GM19397 (cell line): Measurements from ENCODE around the gene DRAXIN.
"Not testable (repeated sequence)": the region's sequence is repeated elsewhere in the genome, so short reads cannot be mapped to it uniquely, and the experiment has no call there.

ENCODE experiments used
- ATAC-seq: cut with Tn5 transposase; IDR thresholded peaks from one replicate; pipeline ENCODE4 v1.9.1; 2021; ENCODE audit warnings: mild to moderate bottlenecking, moderate library complexity; ENCODE audit not compliant: unreplicated experiment

DRAXIN gene, protein sequence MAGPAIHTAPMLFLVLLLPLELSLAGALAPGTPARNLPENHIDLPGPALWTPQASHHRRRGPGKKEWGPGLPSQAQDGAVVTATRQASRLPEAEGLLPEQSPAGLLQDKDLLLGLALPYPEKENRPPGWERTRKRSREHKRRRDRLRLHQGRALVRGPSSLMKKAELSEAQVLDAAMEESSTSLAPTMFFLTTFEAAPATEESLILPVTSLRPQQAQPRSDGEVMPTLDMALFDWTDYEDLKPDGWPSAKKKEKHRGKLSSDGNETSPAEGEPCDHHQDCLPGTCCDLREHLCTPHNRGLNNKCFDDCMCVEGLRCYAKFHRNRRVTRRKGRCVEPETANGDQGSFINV

DNA sequence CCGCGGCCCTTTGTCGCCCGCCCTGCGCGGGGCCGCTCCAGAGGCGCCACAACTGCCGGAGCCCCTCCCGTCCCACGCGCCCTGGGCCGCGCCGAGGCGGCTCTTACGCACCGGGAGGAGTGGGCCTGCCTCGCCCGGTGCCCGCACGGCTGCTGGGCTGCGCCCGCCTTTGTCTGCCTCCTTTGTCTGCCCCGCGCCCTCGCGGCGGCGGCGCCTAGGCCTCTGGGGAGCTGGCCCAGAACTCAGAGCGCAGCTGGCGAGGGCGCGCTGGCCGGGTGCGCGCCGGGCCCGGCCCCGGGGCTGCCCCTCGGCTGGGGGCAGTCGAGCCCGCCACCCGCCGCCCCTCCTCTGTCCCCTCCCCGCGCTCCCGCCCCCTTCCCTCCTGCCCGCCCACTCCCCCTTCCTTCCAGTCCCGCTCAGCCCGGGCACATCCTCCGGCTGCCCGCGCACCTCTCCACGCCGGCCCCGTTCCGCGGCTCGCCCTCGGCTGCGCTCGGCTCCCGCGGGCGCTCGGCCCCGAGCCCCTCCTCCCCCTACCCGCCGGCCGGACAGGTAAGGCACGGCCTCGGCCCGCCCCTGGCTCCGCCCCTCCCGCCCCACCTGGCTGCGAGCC lies at the start of gene DRAXIN:
TSS of gene DRAXIN (plus strand) at position 409 of the 613 bp plus-strand sequence. CDS start 14,549 bp downstream, outside the sequence.
- no peak for ATAC-seq

DNA sequence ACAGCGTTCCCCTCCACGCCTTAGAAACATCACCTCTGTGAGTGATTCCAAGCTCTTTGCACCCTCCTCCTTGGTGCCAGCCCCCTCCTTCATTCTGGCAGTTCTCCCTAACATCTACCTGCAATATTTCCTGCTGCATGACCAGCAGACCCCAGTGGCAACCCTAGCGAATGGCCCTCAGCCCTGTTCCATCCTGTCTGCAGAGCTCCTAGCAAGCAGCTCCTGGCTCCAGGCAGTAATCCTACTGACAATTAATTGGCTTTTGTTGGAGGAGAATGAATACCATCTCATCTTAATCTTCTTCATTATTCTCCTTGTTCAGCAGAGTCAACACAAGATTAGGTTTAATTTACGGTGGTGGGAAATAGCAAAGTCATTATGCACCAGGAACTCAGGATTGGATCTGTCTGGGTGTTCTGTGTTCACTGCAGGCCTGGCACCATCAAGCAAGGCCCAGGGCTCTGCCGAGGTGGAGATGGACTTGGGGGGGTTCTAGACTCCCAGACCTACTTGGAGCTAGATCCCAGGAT lies 49.7 kb upstream of the DRAXIN start:
- no peak for ATAC-seq

DNA sequence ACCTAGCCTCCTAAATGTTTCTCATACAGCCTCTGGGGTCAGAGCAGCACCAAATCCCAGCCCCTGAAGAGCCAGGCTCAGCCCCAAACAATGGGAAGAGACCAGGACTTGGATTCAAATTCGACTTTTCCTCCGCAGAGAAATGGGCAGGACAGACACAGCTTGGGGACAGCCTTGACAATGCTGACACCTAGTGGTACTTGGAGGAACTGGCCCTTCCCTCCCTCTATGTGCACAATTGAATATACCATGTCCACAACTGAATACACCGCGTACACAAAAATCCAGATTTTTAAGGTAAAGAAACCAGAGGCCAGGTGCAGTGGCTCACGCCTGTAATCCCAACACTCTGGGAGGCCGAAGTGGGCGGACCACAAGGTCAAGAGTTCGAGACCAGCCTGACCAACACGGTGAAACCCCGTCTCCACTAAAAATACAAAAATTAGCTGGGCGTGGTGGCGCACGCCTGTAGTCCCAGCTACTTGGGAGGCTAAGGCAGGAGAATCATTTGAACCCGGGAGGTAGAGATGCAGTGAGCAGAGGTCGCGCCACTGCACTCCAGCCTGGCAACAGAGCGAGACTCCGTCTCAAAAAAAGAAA lies 49.0 kb upstream of the DRAXIN start:
- ATAC-seq, result not testable (repeated sequence)

DNA sequence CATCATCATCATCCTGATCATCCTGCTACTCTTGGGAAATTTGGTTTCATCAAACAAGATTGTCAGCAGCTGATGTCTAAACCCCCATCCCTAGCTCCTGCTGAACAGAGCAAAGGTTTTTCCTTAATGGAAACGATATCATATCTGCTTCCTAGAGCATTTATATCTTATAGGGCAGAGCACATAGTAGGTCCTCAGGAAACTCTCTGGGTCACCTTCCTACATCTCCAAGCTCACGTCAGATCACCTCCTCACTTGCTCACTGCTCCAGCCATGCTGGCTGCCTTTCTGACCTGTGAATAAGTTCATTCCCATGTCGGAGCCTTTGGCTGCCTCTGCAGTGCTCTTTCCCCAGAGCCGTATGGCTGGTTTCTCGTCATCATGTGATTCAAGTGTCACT lies 47.7 kb upstream of the DRAXIN start:
- no peak for ATAC-seq

DNA sequence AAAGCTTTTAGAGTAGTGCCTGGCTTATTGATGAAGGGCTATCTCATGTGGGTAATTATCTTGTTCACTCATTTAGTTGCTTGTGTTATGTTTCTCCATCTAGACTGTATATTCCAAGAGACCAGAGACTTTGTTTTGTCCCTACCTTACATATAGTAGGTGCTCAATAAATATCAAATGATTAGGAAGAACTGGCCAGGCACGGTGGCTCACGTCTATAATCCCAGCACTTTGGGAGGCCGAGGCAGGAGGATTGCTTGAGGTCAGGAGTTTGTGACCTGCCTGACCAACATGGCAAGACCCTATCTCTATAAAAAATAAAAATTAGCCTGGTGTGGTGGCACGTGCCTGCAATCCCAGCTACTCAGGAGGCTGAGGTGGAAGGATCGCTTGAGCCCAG lies 46.2 kb upstream of the DRAXIN start:
- no peak for ATAC-seq

DNA sequence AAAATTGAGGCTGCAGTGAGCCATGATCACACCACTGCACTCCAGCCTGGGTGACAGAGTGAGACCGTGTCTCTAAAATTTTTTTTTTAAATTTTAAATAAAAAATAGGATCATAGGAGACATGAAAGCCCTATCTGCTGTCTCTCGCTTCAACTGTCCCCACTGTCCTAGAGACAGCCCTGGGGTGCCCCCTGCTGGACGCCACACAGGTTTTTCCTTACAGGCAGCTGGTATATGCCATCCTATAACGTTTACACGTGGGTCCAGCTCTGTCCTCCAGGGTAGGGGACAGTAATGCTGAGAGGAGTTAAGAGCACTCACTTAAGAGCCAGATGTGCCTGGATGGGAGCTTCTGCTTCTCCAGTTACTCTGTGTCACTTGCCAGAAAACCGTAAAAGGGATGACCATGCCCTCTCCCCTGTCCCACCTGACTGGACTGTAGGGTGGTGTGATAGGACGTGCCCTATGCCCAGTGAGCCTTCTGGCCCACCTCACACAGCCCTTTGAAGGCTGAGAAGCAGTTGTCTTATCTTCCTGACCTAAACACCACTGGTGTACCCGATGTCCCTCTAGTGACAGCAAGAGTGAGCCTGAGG lies 45.7 kb upstream of the DRAXIN start:
- ATAC-seq, result no peak

DNA sequence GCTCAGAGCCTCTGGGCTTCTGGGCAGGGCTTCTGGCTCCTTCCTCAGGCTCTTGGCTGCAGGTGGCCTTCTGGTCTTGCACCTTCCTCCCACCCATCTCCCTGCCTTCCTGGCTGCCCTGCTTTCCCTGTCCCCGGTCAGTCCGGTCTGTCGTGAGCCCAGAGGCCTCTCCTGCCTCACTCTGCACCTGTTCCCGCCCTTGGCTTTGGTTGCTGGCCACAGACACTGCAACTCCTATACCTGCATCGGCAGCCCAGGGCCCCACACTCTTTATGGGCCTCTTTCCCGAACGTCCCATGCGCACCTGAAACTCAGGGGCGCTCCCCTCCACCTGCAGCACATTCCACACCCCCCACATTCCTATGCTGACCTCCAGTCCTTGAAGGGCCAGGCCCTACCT lies 45.2 kb upstream of the DRAXIN start:
- no peak for ATAC-seq

DNA sequence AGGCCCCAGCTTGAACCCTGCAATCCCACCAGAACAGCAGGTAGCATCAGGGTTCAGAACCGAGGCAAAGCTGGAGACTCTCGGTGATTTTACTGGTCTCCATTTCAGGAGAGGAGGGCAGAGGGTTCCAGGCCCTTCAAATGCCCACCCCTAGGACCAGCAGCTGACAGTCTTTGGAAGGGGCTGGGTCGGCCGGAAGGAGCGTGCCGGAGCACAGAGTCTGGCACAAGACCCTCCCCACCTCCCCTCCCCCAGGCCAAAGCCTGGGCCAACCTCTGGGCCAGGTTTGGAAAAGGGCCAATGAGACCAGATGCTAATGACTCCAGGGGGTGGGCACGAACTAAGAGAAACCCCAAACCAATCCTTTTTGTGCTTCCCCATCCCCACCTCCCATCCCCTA lies 44.2 kb upstream of the DRAXIN start:
- no peak for ATAC-seq

DNA sequence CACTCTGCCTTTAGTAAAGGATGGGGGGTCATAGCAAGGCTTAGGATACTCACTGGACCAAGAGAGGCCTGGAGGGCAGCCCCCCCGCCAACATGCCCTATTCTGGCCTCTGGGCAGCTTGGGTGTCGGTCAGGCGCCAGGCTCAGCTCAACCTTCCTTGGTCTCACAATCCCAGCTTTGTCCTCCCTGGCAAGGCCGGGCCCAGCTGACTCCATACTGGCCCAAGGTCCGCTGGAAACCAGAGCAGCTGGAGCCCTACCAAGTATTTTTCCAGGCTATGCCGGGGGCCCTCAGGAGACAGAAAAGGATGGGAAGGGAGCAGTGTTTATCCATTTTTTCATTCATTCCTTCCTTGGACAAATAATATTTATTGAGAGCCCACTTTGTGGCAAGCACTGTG lies 43.5 kb upstream of the DRAXIN start:
- ATAC-seq, result no peak

DNA sequence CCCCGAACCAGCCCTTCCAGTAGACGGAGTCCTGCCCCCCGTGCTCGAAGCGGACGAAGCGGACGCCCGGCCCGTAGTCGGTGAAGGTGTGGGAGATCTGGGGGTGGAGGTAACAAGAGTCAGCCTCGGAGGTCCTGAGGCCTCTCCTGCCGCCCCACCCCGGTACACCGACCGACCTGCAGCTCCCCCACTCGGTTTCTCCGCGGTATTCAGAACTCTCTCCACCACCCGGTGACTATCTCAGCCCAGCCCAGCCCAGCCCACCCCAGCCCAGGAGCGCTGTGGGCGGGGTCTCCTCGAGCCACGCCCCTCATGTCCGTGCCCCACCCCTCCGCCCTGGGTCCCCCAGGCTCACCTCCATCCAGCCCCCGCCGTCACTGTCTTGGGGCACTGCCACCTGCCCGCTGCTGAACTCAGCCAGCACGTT lies 42.8 kb upstream of the DRAXIN start:
- no peak for ATAC-seq

DNA sequence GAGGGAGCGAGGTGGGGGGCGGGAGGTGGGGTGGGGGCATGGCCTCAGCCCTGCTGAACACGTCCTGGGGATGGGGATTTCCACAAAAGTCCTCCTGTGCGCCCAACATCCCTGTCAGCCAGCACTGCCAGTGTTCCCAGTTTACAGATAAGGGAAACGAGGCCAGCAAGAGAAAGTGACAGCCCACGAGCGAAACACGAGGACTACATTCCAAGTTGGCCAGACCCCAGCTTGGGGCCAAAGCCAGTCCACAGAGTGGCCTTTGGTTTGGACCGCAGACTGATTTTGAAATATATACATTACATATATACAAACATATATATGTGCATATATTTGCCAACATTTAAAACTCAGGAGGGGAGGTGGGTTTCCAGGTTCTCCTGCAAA lies 42.3 kb upstream of the DRAXIN start:
- ATAC-seq, result no peak

DNA sequence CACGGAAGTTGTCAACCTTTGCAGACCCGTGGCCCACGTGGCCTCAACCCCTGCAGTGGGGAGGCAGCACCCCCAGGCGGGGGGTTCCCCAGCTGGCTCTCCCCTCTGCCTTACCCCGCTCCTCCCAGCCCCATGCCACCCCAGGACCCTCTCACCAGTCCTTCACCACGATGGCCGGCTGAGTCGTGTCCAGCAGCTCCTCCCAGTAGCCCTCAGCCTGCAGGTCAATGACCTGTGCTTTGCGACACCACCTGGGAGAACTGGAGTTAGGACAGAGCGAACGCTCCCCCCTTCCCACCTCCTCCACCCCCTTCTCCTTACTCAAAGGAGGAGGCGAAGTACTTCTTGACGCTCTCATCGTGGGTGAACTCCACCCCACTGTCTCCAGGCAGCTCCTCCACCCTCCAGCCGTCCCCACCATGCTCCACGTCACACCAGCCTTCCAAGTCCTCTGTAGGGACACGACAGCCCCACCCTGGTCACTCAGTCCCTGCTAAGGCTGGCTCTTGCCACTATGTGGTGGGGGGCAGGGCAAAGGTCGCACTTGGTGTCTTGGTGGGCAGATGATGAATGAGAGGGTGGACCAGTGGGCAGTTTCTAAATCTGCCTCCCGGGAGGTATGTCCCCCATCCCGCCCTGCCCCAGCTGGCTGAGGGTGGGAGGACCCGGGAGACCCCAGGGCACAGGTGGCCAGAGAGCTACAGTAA lies 41.7 kb upstream of the DRAXIN start:
- ATAC-seq, result no peak

DNA sequence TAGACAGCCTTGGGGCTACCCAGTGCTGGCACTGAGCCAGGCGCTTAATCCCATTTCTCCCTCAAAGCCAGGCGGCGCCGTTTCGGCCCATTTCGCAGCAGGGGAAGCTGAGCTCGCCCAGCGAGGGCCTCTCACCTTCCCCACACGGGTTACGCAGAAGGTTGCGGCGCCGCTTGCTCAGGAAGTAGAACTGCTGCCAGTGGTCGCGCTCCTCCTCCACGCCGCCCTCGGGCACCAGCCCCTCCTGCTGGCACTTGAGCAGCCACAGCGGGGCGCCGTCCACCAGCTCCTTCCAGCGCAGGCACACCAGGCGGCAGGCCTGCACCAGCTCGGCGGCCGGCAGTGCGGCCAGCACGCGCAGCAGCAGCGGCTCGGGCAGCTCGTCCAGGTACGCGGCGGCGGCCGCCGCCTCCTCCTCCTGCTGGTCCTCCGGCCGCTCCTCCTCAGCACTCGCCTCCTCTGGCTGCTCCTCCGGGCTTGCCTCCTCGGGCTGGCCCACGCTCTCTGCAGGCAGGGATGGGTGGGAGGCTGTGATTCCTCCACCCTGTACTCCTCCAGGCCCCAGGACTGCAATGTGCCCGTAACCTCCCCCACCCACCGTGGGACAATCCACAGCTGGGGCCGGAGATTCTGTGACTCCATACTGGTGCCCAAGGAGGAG lies 41.0 kb upstream of the DRAXIN start:
- ATAC-seq, result no peak

DNA sequence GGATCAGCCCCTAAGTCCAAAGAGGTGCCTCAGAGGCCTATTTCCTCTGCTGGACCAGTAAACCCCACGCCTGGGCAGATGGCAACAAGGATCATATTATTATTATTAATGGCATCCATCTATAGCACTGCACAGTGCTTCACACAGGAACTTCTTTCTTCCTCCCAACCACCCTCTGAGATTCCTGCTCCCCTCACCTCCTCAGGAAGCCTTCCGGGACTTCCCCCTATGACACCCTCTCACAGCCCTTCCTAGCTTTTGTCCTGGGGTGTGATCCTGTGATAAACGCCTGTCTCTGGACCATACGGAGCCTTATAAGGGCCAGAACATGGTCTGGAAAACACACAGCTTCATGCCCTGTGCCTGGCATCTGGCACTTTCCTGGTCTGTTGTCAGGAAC lies 40.5 kb upstream of the DRAXIN start:
- no peak for ATAC-seq

DNA sequence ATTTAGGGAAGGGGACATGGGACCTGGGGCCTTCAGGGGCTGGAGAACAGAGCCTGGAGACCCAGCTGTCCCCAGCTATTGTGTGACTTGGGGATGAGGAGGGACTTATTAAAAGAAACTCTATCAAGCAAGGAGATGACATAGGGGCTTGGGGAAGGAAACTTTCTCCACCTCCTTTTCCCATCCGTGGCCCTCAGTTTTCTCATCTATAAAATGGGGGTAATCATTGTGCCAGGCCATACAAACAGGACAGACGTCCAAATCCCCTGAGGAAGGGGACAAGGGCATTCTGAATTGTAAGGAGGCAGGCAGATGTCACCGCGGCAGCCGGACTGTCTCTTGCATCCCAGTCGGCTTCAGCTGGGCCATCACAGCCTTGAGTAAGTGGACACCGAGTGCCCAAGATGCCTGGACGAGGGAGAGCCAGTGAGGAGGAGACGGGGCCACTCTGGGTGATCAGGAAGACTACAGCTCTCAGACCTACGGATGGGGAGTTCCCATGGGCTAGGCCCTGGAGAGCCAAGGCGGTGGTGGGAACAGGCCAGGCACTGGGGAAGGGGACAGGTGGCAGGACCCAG lies 39.2 kb upstream of the DRAXIN start:
- ATAC-seq, result no peak

DNA sequence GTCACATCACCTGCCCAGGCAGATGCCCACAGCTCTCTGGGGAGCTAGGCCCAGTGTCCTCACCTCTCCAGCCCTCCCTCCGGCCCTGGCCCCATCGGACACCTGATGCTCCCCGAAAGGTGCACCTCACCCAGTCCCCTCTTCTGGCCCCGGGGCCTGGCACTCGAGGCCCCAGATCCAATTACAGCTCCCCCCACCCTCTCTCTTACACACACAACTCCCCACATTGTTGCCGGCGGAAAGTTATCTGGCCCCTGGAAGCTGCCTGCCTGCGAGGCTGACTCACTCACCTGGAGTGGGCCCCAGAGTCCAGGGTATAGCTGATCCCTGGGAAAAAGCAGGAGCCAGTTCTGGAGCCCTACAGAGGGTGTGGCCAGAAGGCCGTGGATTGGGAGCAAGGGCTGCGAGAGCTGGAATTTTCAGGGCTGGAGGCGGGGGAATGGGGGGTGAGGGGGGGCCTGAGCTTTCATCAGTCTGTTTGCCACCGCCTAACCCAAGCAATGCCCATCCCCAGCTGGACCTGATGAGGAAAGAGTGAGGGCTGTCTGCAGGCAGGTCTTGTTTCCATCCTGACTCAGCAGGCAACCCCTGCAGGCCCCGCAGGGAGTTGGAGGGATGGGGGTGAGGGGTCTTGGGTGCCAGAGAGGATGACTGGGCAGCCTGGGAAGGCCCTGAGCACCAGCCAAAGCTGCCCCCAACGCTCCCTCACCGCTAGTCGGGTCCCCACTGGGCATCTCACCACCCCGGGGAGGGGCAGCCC lies 38.2 kb upstream of the DRAXIN start:
- ATAC-seq, result no peak

DNA sequence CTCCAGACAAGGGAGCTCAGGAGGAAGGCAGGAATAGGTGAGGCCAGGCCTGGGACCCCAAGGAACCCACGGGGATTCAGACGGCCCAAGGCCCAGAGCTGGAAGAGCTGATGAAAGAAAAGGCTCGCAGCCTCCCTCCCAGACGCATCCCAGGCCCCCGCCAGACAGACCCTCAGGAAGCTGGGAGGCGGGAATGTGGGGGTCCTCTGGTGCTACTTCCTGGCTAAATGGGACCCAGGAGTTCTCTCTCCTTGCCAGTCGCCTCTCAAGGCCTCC lies 37.7 kb upstream of the DRAXIN start:
- ATAC-seq, result no peak

DNA sequence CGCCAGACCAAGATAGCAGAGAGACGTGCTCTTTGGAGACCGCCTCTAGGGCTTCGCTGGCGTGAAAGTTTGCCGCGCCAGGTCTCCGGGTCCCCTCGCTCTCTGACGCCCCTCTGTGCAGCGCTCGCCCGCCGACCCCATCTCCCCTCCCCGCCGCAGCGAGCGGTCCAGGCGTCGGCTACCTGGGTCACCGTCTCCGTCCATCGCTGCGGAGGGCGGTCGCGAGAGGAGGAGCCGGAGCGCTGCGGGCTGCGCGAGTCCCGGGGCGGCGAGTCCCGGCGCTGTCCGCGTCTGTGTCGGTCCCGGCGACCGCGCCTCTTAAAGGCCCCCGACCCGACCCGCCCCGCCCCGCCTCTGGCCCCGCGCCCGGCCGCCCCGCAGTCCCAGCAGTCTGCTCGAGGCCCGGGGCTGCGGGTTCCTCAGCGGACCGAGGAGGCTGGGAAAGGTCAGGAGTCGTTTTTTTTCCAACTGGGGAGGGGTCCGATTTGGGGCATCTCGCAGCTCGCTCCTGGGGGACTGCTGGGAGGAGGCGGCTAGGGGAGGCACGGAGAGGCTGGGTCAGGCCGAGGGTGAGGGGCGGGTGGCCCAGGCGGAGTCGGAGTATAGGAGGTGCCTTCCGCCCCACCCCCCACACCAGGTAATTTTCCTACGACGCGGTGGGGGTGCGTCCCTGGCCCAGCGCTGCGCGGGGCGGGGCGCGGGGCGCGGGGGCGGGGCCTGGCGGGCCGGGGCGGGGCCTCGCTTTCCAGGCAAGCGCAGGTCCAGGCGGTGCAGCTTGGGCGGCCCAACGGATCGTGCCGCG lies 37.2 kb upstream of the DRAXIN start, which contains the start of the genes FBXO2 and FBXO44:
TSS of gene FBXO2 (minus strand) at position 293 of the 802 bp plus-strand sequence. CDS start at position 204, 89 bp downstream.
TSS of gene FBXO44 (plus strand) at position 741 of the 802 bp plus-strand sequence. CDS start 959 bp downstream, outside the sequence.
- ATAC-seq, result peak; percentile 77
